Stimulated activated CD8-positive, alpha-beta memory T cell treated with anti-CD3 and anti-CD28 coated beads, Interleukin-4, amount 100 ng/mL, for 48 hours (primary cell): Measurements from ENCODE around the gene RAB25.

ENCODE experiments used
- DNase-seq: peaks from one replicate; pipeline ENCODE4 v3.0.0-alpha.2; 2020

RAB25 gene

DNA sequence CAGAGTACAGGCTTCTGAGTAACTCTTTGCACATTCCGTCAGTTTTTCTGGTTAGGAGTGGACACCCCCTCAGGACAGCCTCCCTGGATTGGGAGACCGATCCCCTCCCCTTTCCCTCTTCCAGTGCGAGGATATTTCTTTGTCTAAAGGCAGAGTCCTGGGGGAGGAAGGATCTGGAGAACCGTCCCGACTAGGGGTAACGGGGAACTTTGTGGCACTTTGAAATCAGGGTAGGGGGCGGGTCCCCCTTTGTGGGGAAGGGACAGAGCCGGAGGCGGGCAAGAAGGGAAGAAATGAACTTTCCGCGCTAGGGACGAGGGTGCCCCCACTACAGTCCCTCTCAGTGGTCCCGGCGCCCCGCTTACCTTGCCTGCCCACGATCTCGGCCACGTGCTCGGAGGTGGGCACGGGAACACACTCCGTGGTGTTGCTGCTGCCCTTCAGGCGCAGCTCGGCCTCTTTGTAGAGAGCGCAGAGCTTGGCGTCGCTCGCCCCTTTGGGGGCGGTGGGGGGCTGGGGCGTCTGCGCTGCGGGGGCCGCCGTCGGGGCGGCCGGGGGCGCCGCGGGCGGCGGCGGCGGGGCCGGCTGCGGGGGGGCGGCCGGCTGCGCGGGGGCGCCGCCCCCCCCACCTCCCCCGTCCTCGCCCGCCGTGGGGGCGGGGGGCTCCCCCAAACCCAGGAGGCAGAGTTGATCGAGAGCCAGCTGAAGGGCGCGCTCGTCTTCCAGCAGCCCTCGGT is 20.4 kb downstream of the RAB25 start:
- no peak for DNase-seq

DNA sequence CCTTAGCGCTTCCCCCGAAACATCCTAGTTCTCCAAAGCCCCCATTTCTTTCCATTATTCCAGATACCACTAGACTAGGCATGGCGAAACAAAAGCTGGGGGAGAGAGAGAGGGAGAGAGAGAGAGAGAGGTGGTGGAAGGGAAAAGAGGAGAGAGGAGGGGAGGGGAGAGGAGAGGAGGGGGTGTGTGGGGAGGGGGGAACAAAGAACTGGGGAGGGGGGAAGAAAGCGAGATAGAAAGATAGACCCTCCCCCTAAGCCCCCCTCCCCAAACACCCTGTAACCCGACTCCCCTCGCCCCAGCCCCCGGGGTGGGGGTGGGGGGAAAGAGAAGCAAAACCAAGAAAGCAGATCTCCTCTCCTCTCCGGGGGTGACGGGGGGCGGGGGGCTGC is 21.0 kb downstream of the RAB25 start:
- no peak for DNase-seq

DNA sequence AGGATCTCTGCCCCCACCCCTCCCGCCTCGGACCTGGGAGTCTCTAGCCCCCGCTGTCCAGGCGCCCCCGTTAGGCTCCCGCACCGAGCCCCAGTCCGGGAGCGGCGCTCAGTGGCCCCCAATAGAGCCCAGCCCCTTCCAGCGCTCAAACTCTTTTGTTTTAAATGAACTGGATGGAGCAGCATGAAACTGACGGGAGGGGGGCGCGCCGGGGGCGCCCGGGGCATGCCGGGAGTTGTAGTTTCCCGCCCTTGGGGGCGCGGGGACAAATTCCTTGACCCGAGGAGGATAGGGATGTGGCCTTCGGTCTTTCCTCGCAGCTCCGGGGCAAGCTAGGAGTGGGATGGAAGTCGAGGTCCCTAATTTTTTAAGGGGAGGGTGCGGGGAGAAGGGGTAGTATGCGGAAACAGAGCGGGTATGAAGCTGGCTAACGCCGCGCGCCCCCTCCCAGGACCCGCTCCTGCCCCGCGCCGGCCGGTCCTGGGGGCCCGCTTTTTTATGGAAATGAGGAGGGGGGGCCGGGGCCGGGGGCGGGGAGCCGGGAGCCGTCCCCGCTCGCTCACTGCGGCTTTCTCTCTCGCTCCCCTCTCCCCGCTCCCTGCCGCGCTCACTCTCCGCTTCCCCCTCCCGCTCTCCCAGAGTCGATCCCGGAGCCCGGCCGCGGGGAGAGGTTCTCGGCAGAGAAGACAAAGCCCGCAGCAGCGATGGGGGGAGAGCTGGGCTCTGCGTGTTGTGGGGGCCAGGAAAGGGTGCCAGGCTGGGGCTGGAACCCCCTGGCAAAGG is 21.5 kb downstream of the RAB25 start, which contains the start of gene MEX3A:
TSS of gene MEX3A (minus strand) at position 157 of the 783 bp plus-strand sequence. CDS start 467 bp downstream, outside the sequence.
- DNase-seq = peak; percentile 79

DNA sequence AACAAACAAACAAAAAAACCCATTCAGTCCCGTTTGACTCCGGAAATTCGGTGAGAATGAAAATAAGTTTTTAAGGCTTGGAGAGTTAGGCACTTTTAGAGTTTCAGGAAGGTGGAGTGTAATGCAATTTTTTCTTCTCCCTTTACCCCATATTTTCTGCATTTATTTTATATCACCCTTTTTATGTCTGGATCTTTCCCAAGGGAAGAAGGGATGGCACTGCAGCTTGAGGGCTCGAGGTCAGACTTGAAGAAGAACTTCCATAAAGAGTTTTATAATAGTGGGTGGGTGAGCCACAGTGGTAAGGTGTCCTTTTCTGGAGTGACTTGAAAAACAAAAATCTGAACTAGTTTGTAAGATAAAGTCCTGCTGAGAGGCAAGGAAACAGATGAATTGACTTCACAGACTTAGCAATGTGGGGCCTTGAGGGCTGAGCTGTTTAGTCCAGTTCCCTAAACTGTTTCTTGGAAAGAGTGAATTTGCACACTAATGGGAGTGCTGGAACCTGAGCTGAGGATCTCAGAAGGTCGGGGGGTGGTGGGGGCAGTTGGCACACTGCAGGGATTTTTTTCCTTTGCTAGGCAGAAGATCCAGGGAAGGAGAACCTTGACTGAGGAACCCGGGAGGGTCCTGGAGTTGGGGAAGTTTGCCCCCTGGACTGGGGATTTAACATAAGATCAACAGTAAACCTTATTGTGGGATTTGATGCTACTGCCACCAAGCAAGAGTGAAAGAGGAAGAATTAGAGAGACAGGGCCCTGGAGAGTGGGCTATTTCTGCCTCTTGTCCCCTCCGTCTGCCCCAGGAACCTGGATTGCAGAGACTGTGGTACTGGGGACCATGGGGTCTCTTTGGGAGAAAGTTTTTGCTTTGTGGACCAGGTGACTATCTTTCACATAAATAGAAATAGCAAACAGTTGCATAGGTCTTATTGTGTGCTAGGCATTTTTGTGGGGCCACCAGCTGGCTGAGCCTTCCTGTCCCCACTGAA is 23.1 kb downstream of the RAB25 start:
- no peak for DNase-seq

DNA sequence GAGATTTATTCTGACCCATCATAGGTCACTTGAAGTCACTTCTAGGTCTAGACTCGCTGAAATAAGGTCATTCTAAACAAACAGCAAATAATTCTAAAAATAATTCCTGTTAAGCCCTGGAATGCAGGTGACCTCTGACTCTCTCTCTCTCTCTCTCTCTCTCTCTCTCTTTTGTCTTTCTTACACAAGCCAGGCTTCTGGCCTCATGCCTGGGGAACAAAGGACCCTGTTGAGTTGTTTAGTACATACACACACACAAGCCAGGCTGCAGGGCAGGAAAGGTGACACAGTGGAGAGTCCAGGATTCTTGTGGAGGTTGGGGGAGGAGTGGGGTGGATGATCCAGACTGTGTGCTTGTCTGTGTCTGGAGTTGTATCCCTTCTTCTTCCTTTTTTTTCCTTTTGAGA is 25.3 kb downstream of the RAB25 start:
- no peak for DNase-seq

DNA sequence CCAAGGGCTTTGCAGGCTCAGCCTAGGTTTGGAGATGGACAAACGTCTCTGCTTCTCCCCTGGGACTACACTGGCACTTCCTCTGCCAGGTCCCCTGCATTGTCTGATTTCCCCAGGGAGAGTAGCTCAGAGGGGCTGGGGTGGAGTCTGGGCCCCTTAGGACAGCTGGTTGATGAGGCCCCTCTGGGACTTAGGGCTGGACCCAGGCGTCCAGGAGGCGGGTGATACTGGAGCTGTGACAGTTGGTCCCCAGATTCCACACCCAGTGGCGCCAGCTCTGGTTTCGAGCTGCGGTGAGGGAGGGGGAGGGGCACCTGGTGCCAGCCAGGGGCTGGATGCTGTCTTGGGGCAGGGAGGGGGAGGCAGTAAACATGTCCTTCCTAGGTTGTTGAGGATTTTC is 28.7 kb downstream of the RAB25 start:
- no peak for DNase-seq

DNA sequence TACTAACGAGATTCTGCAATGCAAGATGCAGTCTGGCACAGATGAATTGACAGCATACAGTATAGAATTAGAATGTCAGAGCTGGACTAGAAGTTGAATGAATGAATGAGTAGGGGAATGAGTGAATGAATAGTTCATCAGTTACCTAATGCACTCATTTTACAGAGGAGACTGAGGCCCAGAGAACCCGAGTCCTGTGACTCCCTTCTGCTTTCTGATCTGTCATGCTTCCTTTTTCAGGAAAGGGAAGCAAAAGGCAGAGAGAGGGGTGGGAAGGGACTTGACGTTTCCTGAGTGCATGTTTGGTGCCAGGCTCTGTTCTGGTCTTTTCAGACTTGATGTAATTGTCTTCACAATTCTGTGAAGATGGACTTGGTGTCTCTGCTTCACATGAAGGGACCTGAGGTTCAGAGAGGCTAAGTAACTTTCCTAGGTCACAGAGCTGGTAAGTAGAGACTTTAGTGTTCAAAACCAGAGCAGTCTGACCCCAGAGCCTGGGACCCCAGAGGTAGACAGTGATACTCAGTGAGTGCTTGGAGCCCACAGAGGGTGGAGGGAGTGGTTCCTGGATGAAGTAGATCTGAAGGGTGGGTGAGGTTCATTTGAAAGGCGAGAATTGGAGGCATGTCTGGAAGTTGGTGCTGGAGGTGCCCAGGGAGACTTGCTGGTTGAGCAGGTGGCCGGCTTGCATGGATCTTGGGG is 29.3 kb downstream of the RAB25 start:
- no peak for DNase-seq

DNA sequence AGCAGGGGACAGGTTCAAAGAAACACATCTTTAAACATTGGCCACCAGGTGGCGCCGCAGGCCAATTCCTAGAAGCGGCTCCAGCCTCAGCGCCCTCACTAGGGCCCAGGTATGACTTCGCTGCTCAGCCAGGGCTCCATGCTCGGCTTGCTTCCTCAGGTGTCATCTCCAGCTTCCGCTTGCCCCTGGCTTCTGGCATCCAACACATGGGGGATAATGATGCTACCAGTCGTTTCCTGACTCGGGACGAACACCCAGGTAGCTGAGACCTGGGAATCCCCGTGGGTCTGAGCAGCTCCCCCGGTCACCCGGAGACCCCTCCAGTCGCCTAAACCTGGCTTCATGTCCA is 29.9 kb downstream of the RAB25 start:
- peak; percentile 95 for DNase-seq

DNA sequence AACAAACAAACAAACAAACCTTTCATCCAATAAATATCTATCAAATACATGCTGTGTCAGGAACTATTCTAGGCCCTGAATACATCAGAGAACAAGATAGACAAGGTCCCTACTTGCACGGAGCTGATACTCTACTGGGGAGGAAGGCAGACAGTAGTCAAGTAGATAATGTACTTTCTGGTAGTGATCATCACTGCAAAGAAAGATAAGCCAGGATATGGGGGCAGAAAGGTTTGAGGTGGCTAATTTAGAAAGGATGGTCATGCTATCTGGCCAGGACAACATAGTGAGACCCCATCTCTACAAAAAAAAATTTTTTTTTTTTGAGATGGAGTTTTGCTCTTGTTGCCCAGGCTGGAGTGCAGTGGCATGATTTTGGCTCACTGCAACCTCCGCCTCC is 30.6 kb downstream of the RAB25 start:
- DNase-seq = no peak

DNA sequence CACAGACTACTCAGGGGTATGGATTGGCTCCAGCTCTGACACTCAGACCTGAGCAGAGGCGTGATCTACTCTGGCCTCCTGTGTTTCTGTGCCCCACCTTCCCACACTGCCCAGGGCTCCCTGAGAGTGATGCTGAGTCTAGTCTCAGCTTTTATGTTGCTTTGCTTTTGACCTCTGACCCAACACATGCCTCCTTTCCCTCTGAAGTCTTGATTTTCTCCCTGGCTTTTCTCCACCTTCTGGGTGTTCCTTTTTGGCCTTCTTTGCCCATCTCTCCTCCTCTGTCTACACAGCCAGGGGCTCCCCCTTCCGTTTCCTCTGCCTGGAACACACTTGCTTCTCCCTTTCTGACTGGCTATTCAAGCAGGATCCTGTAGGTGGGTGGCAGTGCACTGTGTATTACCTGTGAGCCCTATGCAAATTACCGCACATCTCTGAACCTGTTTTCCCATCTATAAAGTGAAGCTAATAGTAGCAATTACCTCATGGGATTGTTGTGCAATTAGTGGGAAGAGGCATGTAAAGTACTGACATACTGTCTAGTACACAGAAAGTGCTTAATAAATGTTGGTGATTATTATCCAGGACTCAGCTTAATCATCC is 35.0 kb downstream of the RAB25 start:
- DNase-seq = peak; percentile 40

DNA sequence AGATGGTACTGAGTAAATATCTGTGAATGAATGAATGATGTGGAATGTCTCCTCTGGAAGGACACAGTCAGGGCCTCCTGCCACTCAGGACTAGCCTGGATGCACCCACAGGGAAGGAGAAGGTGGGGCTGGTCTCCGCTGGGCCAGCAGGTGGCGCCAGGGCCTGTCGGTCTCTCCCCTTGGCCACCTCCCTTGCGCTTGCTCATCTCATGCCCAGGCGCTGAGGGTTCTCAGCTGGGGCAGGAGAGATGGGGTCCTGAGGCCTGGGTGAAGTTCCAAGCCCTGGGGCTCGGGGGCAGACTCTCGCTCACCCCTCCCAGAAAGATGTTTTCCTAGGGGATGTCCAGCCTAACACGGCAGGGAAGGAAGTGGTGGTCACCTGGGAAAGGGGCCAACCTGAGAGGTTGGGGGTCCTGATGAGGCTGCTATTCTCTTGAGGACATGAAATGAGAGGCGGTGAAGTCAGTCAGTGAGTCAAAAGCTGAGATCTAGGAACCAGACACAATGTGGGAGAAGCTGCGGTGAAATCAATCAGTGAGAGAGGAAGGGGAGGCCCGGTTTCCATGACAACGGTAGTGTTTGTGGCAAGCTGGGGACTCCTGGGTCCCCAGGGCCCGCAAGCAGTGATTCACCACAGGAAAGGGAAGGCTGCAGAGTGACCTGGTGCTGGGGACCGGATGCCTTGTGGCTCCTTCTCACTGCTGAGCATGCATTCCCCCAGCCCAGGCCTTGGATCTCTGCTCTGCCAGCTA is 35.9 kb downstream of the RAB25 start:
- DNase-seq = peak; percentile 95

DNA sequence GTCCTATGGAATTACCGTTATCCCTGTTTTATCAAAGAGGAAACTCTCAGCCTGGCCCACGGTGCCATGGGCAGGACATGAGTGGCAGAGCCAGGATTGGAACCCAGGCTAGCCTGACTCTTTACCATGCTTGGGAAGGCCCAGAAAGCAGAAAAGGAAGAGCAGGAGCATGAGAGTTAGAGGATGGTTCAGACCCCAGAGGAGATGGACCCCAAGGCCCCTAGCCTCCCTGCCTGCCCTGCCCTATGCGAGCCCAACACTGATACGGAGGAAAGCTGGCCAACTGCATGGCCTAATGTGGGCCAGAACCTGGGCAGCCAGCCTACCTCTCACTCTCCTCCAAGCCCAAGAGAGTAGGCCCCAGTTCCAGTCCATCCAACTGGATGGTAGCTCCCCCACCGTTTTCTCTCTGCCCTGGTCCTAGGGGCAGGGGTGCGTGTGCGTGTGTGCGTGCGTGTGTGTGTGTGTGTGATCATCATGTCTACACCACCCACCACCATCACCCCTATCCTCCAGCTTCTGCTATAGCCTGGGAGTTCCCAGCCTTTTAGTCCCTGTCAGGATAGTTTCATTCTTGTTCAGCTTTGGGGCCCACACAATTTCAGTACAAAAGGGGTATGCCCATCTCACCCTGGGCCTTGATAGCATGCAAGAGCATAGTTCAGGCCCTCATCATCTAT is 36.7 kb downstream of the RAB25 start:
- peak; percentile 74 for DNase-seq

DNA sequence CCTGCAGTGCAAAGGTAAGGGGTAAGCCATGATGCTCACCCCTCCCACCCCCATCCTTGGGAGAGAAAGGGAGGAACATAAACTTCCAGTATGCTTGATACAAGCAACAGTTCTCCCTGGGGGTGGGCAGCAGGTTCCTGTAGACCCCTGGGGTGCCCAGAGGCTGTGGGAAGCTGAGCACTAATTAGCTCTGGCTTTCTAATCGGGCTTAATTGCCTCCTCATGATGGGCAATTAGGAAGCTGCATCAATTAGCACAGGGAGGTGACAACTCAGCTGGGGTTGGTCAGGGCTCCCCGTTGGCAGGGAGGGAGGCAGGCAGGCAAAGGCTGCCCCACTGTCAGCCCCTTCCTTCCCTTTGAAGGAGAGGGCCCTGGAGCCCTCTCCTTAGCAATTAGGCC is 37.8 kb downstream of the RAB25 start:
- no peak for DNase-seq

DNA sequence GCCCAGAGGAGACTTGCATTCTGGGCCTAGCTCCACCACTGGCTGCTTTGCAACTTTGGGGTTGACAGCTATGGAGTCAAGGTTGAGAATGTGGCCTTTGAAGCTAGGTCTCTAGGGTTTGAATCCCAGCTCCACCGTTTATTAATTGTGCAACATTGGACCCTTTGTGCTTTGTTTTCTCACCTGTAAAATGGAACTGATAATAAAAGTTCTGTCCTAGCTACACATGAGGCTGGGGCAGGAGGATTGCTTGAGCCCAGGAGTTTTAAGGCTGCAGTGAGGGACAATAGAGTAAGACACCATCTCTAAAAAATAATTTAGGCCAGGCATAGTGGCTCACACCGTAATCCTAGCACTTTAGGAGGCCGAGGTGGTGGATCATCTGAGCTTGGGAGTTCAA is 38.3 kb downstream of the RAB25 start:
- DNase-seq = no peak

DNA sequence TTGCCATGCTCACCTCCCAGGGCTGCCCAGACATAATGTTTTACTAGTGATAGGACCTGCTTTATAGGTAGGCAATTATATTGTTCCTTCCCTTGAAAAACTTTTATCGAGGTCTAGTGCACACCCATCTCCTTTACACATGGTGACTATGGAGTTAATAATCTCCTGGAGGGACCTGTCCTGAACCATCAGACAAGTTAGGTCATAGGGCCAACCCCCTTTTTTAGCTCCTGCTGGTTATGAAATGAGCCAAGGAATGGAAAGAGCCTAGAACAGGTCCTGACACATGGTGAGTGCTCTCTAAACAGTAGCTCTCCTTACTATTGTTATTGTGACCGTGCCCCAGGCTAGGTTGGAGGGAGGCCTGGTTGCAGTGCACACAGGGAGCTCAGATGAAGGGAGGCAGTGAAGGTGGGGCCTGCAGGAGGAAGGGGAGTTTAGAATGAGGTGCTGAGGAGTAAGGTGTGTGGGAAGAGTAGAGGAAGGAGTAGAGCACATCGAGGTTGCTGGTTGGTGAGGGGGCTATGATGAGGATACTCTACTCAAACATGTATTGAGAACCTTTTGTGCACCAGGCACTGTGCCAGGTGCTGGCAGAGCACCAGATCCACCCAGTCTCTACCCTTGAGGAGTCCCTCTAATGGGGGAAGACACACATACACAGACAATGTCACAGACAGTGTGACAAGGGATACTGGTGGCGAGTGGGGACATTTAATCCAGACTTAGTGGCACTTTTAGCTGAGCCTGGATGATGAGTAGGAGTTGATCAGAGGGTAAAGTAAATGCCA is 39.4 kb downstream of the RAB25 start:
- no peak for DNase-seq

DNA sequence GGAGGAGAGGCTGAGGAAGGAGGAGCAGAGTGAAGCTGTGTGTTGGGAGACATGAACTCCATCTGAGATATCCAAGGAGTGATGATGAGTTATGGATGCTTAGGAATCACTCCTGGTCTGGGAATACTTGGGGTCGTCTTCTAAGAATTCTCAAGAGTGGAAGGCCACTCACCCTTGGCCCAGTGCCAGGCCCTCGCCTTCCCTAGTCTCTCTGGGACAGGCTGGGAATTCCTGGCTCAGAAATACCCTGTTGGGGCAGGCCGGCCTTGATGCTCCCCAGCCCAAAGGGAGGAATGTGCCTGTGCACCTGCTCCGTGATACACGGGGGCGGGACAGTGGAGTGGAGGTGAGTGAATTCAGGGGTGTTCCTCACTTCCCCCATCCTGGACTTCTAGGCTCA is 40.9 kb downstream of the RAB25 start:
- no peak for DNase-seq

DNA sequence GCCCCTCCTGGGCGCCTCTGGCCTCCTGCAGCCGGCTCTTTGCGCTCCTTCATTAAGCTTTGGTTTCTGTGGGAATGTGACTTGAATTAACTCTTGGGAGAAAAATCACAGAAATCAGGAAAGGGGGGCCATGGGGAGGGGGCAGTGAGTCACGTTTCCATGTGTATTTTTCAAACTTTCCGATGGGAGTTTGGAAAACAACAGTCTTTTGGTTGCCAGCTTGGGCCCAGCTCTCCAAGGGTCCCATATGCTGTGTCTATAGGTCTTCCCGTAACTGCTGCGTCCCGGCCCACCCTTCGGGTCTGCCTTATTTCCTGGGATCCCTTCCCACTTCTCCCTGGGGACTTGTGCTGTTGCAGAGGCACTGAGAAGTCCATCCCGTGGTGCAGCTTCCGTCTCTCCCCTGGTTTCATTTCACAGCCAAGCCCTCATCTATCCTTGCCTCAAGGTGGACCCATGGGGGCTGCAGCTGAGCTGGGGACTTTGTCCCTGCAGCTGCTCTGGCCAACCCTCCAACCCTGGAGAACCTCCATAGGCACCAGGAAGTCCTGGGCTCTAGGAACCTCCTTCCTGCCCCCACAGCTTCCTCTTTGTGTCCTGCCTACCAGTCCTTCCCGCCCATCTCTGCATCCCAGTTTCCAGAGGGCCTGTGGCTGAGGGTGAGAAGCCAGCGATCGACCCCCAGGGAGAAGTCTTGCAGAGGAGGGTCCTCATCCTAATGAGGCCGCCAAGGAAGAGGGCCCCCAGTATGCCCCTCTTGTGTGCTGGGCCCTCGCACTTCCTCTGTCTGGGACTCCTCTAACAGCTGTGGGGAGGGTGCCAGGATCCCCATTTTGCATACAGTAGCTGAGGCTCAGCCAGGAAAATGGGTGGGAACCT is 41.9 kb downstream of the RAB25 start:
- no peak for DNase-seq

DNA sequence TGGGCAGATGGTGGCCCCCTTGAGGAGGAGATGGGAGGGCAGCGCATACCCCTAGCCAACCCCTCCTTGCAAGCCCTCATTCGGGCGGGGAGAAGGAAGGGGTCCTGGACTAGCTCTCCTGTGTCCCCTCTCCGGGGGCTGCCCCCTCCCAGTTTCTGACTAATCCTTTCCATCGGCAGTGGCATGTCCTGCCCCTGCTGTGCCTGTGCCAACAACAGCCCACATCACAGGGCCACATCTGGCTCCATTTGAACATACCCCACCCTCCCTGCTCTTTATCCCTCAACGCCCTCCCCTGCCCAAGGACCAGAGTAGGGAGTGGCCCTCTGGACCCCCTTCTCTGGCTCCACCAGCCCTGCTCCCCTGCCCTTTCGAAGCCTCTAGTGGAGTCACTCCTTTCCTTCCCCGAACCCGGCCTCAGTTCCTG is 42.6 kb downstream of the RAB25 start:
- peak; percentile 59 for DNase-seq
